ENCODE measurements around the gene CD8B. TPM values are rescaled to one million over a fixed set of nuclear protein-coding genes. Genes with fewer than 3 reads are reported as not detected.
"Not testable (repeated sequence)": the region's sequence is repeated elsewhere in the genome, so short reads cannot be mapped to it uniquely, and the experiment has no call there.

CD8B gene
- total RNA-seq, 2 experiments from 2014 or later, result 0.75 to 1.1 TPM

DNA sequence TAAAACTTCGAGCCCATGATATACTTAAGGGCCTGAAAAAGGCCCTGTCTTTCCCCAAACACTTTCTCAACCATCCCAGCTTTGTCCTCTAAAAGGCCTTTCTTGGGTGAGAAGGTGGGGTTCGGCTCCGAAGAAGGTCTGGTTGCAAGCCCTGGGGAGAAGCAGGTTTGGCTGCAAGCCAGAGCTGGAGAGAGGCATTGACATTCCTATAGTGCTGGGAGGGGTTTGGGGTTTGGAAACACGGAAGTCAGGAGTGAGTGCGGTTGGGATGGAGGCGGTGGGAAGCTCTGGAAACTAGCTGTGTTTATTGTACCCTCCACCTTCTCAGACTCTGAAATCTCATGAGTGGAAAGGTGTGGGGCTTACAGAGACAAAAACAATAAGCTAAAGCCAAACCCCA, 5.7 kb downstream of the CD8B start:
- CTCF ChIA-PET, result not testable (repeated sequence)

DNA sequence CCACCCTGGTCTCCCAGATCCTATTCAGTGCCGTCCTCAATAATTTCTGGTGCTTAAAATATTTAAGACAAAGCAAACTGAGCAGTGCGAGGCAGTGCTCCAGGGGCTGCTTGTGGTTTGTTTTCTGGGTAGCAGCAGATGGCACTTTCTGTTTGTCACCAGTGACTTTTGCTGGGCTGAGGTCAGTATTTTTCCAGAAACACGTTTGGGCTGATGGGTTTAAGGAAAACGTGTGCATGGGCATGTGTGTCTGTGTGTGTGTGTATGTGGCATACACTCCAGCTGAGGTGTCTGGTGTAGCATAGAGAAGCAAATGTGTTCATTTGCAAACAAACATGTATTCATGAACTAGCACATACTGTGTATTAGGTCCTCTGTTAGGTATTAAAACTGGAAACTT, 10.1 kb downstream of the CD8B start:
- H3K36me3 ChIP-seq (ENCODE audit: insufficient read depth, low read length); H3K9me3 ChIP-seq (ENCODE audit: control insufficient read depth in 1 of 2, insufficient read depth in 1 of 2, low read length in 2 of 2); POLR2A ChIA-PET; ATAC-seq (ENCODE audit: poor library complexity); H3K36me3 Mint-ChIP-seq (ENCODE audit: low read depth); intact Hi-C loops (cut with DNase I, micrococcal nuclease); DNase-seq; H3K27ac ChIP-seq (ENCODE audit: low read depth in 1 of 2, low read length in 2 of 2); H3K27me3 Mint-ChIP-seq; H3K4me1 Mint-ChIP-seq (ENCODE audit: low read depth); H3K4me3 ChIP-seq (ENCODE audit: low read length); H3K9me3 Mint-ChIP-seq; H3K27me3 ChIP-seq (ENCODE audit: control insufficient read depth in 1 of 2, insufficient read depth in 2 of 2, low read length in 2 of 2); H3K27ac Mint-ChIP-seq; CTCF ChIA-PET; H3K4me3 Mint-ChIP-seq; H3K4me1 ChIP-seq (ENCODE audit: insufficient read depth, low read length): not testable (repeated sequence)

More for the DNA sequence above, 5.7 kb downstream of the CD8B start:
- H3K4me3 ChIP-seq (ENCODE audit: low read length); ATAC-seq (ENCODE audit: poor library complexity); intact Hi-C loops (cut with DNase I, micrococcal nuclease); H3K4me1 ChIP-seq (ENCODE audit: insufficient read depth, low read length); H3K27me3 ChIP-seq (ENCODE audit: control insufficient read depth in 1 of 2, insufficient read depth in 2 of 2, low read length in 2 of 2); H3K9me3 ChIP-seq (ENCODE audit: control insufficient read depth in 1 of 2, insufficient read depth in 1 of 2, low read length in 2 of 2); H3K4me1 Mint-ChIP-seq (ENCODE audit: low read depth); H3K36me3 Mint-ChIP-seq (ENCODE audit: low read depth); H3K36me3 ChIP-seq (ENCODE audit: insufficient read depth, low read length); H3K27ac ChIP-seq (ENCODE audit: low read depth in 1 of 2, low read length in 2 of 2); H3K4me3 Mint-ChIP-seq; H3K27ac Mint-ChIP-seq; H3K9me3 Mint-ChIP-seq; H3K27me3 Mint-ChIP-seq; POLR2A ChIA-PET; DNase-seq: not testable (repeated sequence)

DNA sequence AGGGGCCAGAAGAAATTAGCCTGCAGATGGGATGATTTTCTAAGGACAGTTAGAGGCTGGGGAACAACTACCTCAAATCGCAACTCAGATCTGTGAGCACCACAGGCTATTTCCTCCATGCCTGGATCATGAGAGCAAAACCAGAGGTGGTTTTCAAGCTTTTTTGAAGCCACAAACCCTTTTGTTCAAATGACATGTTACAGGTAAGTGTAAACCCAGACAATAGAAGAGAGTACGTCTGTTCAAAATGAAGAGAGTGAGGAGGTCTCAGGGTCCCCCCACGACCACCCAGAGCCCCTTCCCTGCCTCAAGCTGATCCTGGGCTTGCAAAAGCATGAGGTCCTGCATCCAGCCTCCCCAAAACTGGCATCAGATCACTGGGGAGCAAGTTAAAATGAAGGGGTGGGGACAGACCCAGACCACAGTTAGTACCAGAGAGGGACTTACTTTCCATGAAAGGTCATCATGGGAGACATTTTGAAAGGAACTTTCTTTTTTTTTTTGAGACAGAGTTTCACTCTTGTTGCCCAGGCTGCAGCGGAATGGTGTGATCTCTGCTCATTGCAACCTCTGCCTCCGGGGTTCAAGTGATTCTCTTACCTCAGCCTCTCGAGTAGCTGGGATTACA, 19.0 kb downstream of the CD8B start:
- H3K27me3 ChIP-seq (ENCODE audit: control insufficient read depth in 1 of 2, insufficient read depth in 2 of 2, low read length in 2 of 2); CTCF ChIA-PET; H3K36me3 Mint-ChIP-seq (ENCODE audit: low read depth); H3K9me3 Mint-ChIP-seq; POLR2A ChIA-PET; intact Hi-C loops (cut with DNase I, micrococcal nuclease); H3K27ac ChIP-seq (ENCODE audit: low read depth in 1 of 2, low read length in 2 of 2); H3K4me3 ChIP-seq (ENCODE audit: low read length); H3K9me3 ChIP-seq (ENCODE audit: control insufficient read depth in 1 of 2, insufficient read depth in 1 of 2, low read length in 2 of 2); H3K4me1 ChIP-seq (ENCODE audit: insufficient read depth, low read length); H3K36me3 ChIP-seq (ENCODE audit: insufficient read depth, low read length); H3K4me3 Mint-ChIP-seq; H3K27me3 Mint-ChIP-seq; ATAC-seq (ENCODE audit: poor library complexity): not testable (repeated sequence)
- Mint-ChIP-seq H3K27ac (peak overlapping the region; percentile 39), H3K4me1 (ENCODE audit: low read depth) (peaks cover 14% of the 10 kb centered on the region)
- peak in 1 of 14 experiments; percentile 48 for DNase-seq

DNA sequence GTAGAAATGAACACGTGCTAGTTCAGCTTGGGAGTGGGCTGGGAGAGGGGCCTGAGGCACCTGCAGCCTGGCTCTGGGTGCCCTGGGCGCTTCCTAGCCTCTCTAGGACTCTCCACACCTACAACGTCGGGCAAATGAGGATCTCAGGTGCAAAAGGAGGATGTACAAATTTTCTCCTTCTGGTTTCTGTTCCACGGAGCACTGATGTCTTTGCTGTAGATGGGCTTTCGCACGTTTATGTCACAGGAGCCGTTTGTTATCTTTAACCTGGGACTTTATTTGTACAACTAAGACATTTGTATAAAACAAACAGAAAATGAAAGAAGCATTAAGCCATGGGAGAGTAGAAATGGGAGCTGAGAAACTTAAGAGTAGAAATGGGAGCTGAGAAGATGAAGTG, 20.4 kb downstream of the CD8B start:
- H3K36me3 ChIP-seq (ENCODE audit: insufficient read depth, low read length); CTCF ChIA-PET; DNase-seq; POLR2A ChIA-PET; H3K27me3 Mint-ChIP-seq; intact Hi-C loops (cut with DNase I, micrococcal nuclease); H3K27me3 ChIP-seq (ENCODE audit: control insufficient read depth in 1 of 2, insufficient read depth in 2 of 2, low read length in 2 of 2); ATAC-seq (ENCODE audit: poor library complexity); H3K36me3 Mint-ChIP-seq (ENCODE audit: low read depth); H3K27ac ChIP-seq (ENCODE audit: low read depth in 1 of 2, low read length in 2 of 2); H3K4me1 ChIP-seq (ENCODE audit: insufficient read depth, low read length); H3K27ac Mint-ChIP-seq; H3K9me3 Mint-ChIP-seq; H3K9me3 ChIP-seq (ENCODE audit: control insufficient read depth in 1 of 2, insufficient read depth in 1 of 2, low read length in 2 of 2); H3K4me3 ChIP-seq (ENCODE audit: low read length); H3K4me3 Mint-ChIP-seq: not testable (repeated sequence)
- peaks cover 24% of the 10 kb centered on the region for H3K4me1 Mint-ChIP-seq (ENCODE audit: low read depth)

DNA sequence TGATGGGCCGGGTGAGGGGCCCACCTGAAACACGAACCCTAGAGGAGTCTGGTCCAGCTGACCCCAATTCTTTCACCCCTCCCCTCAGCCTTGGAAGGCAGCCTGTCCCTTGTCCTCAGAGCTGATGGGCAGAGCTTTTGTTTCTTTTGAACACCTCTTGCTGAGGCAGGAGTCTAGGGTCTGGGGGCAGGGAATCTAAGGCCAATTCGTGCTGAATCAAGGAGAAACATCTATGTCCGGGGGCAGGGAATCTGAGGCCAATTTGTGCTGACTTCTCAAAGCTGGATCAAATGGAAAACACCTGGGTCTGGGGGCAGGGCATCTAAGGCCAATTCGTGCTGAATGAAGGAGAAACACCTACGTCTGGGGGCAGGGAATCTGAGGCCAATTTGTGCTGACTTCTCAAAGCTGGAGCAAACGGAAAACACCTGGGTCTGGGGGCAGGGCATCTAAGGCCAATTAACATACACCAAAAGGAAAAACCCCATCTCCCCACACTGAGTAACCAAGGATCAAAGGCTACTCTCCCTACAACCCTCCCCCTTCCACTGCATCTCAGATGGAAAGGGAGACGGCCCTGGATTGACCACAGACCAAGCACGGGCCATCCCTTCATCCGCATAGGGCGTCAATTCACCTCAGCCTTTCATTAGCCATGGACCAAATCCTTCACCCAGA, 21.7 kb downstream of the CD8B start:
- H3K4me1 ChIP-seq (ENCODE audit: insufficient read depth, low read length); H3K27me3 ChIP-seq (ENCODE audit: control insufficient read depth in 1 of 2, insufficient read depth in 2 of 2, low read length in 2 of 2); DNase-seq; H3K27ac Mint-ChIP-seq; H3K36me3 Mint-ChIP-seq (ENCODE audit: low read depth); H3K4me3 Mint-ChIP-seq; CTCF ChIA-PET; H3K27me3 Mint-ChIP-seq; H3K9me3 Mint-ChIP-seq; H3K4me3 ChIP-seq (ENCODE audit: low read length); H3K9me3 ChIP-seq (ENCODE audit: control insufficient read depth in 1 of 2, insufficient read depth in 1 of 2, low read length in 2 of 2); intact Hi-C loops (cut with DNase I, micrococcal nuclease); POLR2A ChIA-PET; H3K27ac ChIP-seq (ENCODE audit: low read depth in 1 of 2, low read length in 2 of 2); ATAC-seq (ENCODE audit: poor library complexity); H3K36me3 ChIP-seq (ENCODE audit: insufficient read depth, low read length): not testable (repeated sequence)
- peaks cover 24% of the 10 kb centered on the region for H3K4me1 Mint-ChIP-seq (ENCODE audit: low read depth)

DNA sequence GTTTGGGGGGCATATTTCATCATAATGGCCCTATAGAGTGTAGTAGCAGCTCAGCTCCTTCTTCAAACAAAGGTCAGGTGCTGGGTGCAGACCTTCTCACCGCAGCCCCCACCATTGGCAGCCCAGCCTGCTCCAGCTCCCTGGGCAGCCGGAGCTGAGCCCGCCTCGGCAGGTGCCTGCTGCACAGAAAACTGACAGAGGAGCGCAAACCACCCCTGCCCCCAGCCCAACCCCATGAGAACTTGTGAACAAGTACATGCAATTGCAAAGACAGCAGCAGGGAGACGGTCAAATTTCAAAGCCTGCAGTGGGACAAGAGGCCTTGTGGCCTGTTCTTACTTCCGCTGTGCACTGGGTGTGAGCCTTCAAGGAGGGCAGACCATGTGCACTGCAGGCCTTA, 22.2 kb downstream of the CD8B start:
- H3K9me3 ChIP-seq (ENCODE audit: control insufficient read depth in 1 of 2, insufficient read depth in 1 of 2, low read length in 2 of 2); POLR2A ChIA-PET; CTCF ChIA-PET; H3K9me3 Mint-ChIP-seq; H3K36me3 Mint-ChIP-seq (ENCODE audit: low read depth); H3K36me3 ChIP-seq (ENCODE audit: insufficient read depth, low read length); H3K27ac ChIP-seq (ENCODE audit: low read depth in 1 of 2, low read length in 2 of 2); intact Hi-C loops (cut with DNase I, micrococcal nuclease); H3K4me3 Mint-ChIP-seq; H3K4me1 ChIP-seq (ENCODE audit: insufficient read depth, low read length); H3K27me3 Mint-ChIP-seq; H3K27ac Mint-ChIP-seq; DNase-seq; ATAC-seq (ENCODE audit: poor library complexity); H3K4me3 ChIP-seq (ENCODE audit: low read length); H3K27me3 ChIP-seq (ENCODE audit: control insufficient read depth in 1 of 2, insufficient read depth in 2 of 2, low read length in 2 of 2): not testable (repeated sequence)
- peaks cover 24% of the 10 kb centered on the region for H3K4me1 Mint-ChIP-seq (ENCODE audit: low read depth)

DNA sequence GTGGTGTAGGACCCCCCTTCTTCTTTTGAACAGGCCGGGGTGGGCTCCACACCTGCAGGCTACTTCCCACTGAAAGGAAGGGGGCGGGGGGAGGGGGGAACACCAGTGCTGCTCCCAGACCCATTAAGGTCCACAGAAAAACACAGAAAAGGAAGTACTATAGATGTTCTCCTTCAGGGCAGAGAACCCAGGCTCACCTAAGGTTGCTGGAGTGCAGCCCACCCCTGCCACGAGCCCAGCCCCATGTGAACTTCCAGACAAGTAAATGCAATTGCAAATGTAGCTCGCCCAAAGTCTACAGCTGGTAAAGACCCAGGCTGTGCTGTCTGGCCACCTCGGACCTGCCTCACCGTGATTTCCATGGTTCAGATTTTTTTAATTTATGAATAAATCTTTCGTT, 24.0 kb downstream of the CD8B start:
- ATAC-seq (ENCODE audit: poor library complexity); DNase-seq; CTCF ChIA-PET; H3K9me3 ChIP-seq (ENCODE audit: control insufficient read depth in 1 of 2, insufficient read depth in 1 of 2, low read length in 2 of 2); H3K27ac ChIP-seq (ENCODE audit: low read depth in 1 of 2, low read length in 2 of 2); POLR2A ChIA-PET; intact Hi-C loops (cut with DNase I, micrococcal nuclease); H3K36me3 ChIP-seq (ENCODE audit: insufficient read depth, low read length); H3K27me3 Mint-ChIP-seq; H3K36me3 Mint-ChIP-seq (ENCODE audit: low read depth); H3K27me3 ChIP-seq (ENCODE audit: control insufficient read depth in 1 of 2, insufficient read depth in 2 of 2, low read length in 2 of 2); H3K9me3 Mint-ChIP-seq; H3K4me1 ChIP-seq (ENCODE audit: insufficient read depth, low read length); H3K4me3 ChIP-seq (ENCODE audit: low read length): not testable (repeated sequence)
- Mint-ChIP-seq H3K27ac (peak overlapping the region; percentile 53), H3K4me1 (ENCODE audit: low read depth) (peaks cover 23% of the 10 kb centered on the region), H3K4me3 (peak overlapping the region; percentile 38)
